Measurements from ENCODE around the gene CNR2.
"Not testable (repeated sequence)": the region's sequence is repeated elsewhere in the genome, so short reads cannot be mapped to it uniquely, and the experiment has no call there.

CNR2 gene

DNA sequence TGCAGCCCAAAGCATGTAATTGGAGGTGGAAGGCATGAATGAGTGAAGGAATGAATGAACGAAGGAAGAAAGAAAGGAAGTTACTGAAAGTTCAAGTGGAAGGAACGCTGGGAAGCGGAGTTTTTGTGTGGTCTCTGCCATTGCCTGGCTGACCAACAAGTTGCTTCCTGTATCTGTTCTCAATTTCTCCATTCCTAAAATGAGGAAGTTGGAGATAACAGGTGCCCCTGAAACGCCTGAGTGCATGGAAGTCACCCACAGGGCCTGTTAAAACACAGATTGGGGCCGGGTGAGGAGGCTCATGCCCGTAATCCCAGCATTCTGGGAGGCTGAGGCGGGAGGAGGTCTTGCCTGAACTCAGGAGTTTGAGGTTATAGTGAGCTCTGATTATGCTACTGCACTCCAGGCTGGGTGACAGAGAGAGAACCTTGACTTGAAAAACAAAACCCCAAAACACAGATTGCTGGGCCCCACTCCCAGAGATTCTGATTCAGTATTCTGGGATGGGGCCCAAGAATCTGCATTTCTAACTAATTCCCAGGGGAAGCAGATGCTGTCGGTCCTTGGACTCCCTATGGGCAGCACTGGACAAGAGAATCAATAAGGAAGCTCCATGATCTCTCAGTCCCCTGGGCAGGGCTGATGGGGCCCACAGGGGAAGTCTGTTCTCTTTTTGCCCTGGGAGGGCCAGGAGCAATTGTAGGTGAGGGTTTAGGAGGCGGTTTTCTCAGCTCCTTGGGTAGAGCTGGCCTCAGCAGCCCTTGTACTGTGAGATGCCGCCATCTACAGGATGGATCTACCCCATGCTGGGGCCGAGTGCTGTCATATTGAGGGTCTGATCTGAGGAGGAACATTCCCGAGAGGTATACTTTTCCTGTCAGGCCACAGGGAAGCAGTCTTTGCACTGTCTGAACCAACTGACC is 3.3 kb upstream of the CNR2 start:
- DNase-seq: peak; percentile 38

DNA sequence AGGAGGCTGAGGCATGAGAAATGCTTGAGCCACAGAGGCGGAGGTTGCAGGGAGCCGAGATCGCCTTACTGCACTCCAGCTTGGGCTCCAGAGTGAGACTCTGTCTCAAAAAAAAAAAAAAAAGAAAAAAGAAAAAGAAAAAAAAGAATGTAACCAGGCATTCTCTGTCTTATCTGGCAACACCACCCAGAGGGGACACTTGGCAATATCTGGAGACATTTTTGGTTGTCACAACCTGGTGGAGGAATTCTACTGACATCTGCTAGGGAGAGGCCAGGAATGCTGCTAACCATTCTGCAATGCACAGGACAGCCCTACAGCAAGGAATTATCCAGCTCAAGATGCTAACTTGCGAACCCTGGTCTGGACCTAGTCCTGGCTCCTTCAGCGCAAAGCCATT is 2.3 kb upstream of the CNR2 start:
- no peak for DNase-seq

DNA sequence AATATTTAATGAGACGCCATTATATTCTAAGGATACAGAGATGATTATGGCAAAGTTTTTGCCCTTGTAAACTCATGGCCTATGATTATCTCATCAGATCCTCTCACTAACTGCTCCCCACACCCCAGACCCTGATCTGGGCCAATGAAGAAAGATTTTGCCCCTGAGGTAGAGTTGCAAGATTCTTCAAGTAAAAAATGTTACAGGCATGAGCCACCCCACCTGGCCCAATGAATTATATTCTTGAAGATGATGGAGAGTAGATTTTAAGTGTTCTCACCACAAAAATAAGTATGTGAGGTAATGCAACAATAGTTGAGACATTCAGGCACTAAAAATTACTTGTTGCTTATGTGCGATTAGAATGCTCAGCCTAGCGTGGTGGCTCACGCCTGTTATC is 1.8 kb upstream of the CNR2 start:
- no peak for DNase-seq

DNA sequence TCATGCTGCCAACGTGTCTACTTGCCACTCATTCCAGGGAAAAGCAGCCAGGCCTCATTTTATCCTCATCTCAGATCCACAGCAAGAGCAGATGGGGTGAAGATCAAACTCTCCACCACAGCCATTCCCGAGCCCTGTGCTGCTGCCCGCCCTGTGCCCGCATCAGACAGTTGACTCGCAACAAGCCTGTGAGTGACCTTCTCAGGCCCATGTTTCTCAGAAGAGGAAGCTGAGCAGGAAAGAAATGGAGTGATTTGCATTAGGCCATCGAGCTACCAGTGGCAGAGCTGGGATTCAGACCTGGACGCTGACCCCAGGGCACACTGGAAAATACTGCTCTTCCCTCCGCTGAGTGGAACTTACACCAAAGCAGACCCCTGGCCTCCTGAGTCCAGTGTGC is 1.2 kb downstream of the CNR2 start:
- DNase-seq: no peak

DNA sequence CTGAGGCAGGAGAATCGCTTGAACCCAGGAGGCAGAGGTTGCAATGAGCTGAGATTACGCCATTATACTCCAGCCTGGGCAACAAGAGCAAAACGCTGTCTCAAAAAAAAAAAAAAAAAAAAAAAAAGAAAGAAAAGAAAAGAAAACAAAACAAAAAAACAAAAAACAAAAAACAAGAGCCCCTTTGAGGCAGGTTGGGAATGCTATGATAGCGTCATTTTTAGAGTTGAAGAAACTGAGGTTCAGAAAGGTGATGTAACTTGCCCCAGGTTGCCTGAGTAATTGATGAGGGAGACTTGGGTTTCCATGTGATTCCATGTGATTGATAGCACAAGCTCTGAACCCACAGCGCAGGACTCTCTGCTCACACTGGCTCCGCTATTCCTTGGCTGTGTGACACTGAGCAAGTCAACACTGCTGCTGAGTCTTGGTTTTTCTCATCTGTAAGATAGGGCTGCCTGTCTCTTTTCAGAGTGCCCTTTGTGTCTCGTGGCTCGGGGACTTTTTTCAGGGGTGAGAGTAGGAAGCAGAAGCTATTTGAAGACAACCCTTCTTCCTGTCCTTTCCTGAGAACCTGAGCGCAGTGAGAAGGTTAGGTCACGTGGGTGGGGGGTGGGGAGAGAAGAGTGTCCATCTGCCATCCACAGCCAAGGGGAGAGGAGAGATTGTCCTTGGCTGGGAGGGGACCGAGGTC is 2.5 kb downstream of the CNR2 start:
- no peak for DNase-seq

DNA sequence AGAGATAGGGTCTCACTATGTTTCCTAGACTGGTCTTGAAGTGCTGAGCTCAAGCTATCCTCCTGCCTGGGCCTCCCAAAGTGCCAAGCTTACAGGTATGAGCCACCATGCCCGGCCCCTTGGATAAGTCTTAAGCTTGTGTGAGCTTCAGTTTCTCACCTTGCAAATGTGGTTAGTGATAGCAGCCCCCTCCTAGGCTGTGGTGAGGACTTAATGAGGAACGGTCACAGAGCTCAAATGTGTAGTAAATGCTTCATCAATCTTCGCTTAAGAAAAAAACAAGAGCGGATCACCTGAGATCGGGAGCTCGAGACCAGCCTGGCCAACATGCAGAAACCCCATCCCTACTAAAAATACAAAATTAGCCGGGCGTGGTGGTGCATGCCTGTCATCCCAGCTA is 3.0 kb downstream of the CNR2 start:
- DNase-seq: no peak

DNA sequence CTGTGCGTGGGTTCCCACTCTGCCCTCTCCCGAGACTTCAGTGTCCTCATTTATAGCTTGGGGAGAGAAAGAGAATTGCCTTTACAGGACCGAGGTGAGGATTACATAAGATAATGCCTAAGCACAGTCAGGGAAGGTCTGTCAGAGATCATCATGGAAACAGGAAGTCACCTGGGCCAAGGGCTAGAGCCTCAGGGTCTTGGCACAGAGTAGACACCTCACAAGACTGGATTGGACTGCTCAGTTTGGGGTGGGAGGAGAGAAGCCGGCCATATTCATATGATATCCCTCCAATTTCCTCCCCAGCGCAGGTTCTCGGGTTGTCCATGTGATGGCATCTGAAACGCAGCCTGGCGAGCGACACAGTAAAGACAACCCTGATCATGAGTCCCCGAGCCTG is 3.8 kb downstream of the CNR2 start:
- DNase-seq: no peak

DNA sequence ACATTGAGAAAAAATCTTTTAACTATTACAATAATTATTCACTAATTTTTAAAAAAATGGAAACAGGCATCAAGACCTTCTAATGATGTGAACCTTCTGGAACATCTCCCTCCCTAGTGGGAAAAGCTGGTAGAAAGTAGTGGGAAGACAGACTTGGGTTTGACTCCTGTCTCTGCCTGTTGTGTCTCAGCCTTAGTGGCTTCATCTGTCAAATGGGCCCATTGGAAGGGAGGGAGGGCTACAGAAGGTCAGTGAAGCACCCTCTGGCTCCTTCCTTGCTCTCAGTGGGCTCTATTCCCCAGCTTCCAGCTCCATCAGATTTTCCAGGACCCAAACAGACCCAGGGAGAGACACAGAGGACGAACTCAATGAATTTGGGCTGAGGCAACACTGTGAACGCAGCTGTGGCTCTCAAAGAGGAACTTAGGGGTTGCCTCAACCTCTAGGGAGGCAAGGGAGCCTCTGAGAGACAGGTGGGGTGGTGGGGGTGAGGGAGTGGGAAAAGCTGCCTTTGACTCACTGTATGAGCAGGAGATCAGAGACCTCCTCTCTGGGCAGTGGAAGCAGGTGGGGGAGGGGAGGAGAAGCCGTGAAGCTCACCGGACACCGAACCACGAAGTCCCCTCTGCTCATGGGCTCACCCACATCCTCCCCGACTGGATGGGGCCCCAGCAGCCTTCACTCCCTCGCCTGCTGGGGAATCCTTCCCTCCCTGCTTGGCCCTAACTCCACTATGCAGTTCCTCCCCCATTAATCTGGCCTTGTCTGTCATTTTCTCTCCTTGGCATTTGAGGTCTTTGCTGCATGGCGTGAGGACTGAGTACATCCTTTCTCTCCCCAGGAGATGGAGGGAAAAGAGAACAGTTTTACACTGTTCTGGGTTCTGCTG is 4.5 kb downstream of the CNR2 start:
- no peak for DNase-seq

DNA sequence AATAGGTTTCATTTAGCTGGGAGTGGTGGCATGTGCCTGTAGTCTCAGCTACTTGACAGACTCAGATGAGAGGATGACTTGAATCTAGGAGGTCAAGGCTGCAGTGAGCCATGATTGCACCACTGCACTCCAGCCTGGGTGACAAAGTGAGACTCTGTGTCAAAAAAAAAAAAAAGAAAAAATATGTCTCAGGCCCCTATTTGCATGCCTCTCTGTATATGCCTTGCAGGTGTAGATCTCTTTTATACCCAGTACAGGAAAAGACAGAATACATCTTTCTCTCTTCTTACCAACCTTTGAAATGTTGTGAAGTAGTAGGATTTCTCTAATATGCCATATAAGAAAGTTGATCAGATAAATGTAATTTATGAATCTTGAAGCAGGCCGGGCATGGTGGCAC is 6.4 kb downstream of the CNR2 start:
- no peak for DNase-seq

DNA sequence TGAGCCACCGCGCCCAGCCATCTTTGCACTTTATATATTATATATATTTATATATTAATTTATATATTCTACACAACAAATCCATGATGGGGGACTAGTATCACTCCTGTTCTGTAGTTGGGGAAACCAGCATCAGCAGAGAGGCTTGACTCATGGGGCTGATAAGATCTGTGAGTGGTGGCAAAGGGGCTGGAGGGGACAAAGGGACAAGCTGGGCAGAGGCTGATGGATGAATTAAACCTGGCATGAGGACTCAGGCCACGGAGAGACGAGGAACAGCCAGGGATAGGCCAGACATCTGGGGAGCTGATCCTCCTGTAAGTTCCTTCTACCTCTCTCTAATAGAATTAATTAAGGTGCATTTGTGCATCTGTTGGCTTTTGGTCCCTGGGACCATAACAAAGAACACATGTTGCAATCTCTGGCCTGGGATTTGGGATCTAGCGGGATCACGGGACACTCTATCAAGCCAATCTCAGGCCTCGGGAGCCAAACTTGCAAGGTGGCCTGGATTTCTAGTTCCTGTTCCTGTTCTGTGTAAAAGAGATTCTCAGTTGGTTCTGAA is 7.6 kb downstream of the CNR2 start:
- no peak for DNase-seq

DNA sequence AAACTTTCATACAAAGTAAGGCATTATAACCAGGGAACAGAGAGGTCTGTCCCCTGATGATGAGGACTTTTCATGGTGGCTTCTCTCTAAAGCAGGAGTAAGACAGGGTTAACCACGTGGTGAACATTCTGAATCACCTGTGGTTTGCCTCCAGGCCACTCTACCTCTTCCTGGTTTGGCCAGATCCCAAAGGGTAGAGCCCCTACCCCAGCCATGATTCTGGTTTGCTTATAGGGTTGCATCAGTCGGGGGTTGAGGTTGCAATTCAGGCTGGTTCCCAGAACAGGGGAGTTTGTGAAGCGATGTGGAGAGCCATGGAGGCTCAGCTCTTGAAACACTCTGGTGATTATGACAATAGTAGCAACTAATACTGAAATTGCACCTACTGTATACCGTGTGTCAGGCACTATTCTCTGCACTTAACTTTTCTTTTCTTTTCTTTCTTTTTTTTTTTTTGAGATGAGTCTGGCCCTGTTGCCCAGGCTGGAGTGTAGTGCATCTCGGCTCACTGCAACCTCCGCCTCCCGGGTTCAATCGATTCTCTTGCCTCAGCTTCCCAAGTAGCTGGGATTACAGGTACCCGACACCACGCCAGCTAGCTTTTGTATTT is 8.3 kb downstream of the CNR2 start:
- DNase-seq: no peak

DNA sequence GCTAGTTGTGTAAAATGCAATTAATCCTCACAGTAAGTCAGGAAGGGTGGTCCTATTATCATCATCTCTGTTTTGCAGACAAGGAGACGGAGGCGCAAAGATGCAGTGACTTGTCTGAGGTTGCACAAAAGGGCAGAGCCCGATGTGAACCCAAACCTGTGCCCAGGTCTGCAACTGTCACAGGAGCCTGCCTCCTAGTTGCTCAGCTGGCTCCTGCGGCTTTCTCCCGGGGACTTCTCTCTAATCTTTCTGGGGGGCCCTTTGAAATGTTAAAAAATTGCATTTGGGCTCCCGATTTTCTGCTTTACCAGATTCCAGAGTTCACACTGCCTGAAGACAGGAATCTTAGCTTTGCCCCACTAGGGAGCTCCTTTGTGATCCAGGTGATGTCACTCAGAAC is 9.4 kb downstream of the CNR2 start:
- DNase-seq: no peak

DNA sequence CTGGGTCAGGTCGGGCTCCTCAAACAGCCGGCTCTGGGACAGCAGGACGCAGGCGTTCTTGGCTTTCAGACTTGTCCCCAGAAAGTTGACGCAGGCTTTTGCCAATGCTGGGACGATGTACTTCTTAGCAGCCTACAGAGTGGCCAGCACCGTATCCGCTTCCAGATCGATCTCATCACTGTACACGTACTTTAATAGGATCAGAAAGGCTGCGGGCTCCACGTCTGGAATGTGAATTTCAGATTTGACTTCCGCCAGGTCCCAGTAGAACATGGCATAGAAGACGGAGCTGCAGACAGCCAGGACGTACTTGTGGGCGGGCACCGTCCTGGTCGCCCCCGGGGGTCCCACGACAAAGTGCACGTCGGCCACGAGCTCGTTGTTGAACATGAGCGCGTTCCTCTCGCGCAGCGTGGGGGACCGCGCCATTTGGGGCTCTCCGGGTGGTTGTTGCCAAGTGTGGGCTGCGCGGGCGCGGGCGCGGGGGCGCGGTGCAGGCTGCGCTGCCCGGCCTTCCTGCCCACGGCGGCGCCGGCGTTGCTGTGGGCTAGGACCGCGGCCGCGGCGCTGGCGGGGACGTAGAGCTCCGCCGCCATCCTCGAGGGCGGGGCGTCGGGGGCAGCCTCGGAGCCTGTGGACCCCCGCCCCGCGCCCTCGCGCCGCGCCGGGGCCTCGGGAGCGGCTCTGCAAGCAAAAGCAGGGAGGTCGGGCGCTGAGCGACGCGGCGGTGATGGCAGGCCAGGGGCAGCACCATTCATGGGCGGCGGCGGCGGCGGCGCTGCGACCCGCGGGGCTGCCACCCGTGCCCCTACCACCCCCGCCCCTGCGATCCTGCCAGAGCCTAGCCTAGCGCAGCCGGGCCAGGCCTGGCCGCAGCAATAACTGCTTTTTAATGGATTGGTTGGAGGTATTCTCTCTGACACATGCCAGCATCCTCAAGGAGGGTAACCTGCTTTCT is 10.6 kb downstream of the CNR2 start:
- no peak for DNase-seq

DNA sequence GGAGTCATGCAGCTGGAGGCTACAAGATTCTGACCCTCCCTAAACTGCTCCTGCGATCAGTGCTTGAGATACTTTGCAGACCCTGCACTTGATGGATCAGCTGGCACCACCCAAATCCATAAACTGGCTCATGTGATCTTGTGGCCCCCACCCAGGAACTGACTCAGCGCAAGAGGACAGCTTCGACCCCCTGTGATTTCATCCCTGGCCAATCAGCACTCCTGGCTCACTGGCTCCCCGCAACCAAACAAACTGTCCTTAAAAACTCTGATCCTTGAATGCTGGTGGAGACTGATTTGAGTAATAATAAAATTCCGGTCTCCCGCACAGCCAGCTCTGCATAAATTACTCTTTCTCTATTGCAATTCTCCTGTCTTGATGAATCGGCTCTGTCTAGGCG is 13.1 kb downstream of the CNR2 start:
- DNase-seq: not testable (repeated sequence)

DNA sequence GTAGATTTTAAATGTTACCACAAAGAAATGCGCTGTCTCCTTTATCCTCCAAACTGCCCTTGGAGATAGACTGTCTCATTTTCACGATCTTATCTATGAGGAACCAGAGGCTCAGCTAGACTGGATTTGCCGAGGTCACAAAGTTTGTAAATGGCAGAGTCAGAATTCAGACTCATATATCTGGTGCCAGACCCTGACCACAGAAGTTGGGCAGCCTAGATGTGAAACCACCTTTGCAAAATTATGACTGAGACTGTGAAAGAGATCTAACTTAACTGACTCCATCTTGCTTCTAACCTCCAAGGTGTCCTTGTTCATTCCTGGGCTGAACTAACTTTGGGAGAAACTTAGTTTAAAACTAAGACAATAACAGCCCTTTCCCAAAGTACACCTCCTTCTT is 14.1 kb downstream of the CNR2 start:
- no peak for DNase-seq

DNA sequence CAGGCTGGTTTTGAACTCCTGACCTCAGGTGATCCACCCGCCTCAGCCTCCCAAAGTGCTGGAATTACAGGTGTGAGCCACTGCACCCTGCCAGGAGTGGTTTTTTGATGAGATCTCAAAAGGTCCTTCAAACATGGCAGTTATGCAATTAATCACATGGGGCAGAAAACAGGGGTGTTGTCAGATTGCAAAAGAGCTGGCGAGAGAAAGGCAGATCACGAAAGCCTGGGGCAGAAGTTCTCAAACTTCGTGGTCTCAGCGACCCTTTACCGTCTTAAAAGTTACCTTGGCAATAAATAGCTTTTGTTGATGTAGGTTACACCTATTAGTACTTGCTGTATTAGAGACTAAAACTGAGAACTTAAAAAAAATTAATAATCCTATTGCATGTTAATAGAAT is 16.1 kb downstream of the CNR2 start:
- no peak for DNase-seq

DNA sequence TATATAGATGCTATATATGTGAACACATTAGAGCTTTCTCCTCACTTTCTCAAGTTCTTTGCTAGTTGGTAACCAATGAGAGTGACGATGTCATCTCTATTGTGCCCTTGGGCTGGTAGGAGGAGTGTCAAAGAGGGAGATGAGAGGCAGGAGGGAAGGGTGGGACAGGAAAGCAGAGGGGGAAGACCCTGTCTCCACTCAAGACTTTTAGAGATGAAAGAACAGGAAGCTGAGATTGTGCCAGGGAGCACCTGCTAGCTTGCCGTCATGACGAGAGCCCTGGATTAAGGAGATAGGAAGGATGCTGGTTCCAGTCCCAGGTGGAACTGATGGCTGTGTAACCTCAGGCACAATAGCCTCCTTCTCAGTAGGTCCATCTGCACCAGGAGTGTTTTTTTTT is 16.7 kb downstream of the CNR2 start:
- no peak for DNase-seq

DNA sequence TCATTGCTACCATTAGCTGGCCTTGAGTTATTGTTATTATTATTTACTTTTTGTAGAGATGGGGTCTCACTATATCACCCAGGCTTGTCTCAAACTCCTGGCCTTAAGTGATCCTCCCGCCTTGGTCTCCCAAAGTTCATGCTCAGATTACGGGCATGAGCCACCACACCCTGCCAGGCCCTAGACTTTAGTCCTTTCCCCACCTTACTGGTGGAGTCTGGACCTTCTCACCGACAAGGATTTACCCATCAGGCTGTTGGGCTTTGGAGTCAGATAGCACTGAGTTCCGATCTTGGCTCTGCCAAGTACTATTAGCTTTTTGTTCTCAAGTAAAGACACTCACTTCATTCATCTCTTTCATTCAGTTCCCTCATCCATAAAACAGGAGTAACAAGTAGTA is 17.2 kb downstream of the CNR2 start:
- DNase-seq: no peak

DNA sequence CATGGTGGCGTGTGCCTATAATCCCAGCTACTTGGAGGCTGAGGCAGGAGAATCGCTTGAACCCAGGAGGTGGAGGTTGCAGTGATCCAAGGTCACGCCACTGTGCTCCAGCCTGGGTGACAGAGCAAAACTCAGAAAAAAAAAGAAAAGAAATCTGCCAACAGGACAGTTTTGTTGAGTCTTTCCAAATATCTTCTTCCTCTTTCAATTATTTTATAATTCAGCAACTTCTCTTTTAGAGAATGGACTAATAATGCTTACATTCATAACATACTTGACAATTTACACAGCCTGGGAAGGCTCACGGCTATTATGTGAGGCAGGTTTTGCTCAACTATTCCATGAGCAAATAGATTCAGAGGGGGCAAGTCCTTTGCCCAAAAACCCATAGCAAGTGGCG is 18.1 kb downstream of the CNR2 start:
- no peak for DNase-seq

DNA sequence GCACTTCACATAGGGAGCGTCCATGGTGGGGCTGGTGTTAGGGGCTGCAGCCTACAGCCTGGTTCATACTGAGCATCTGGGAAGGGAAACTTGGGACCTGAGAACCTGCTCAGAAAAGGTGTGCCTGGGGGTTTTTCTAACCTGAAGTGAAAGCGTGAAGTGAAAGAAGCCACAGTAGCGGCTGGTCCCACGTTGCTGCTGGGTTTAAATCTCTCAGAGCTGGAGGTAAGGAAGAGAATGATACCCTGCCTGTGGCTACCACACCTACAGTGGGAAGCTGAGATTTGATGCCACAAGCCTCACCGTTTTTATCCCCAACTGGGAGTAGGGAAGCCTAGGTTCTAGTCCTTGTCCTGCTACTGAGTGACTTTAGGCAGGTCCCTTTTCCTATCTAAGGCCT is 24.1 kb downstream of the CNR2 start:
- no peak for DNase-seq

DNA sequence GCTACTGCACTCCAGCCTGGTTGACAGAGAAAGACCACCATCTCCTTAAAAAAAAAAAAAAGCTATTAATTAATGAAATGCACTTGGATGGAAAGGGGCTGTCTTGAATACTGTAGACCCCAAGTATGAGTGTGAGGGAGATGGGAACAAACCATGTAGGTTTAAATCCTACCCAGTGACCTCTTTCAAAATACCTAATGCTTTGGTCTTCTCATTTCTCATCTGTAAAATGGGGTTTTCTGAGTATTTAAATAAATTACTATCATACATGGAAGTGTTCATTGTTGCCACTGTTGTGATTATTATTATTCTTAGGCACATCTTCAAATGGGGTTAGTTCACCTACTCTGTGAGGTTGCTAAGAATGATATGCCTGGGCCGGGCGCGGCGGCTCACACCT is 27.9 kb downstream of the CNR2 start:
- no peak for DNase-seq

DNA sequence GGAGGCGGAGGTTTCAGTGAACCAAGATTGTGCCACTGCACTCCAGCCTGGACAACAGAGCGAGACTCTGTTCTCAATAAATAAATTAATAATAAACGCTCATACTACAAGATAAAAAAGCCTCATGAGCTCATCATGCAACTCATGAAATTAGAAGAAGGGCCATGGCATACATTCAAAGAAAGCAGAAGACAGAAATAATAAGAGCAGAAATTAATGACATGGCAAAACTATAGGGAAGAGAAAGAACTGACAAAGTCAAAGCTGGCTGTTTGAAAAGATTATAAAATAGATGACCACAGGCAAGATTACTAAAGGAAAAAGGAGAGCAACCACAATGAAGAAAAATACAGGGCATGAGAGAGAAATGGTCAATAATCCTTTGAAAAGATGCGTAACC is 30.4 kb downstream of the CNR2 start:
- no peak for DNase-seq
